ENCODE data around the gene PPP1R12B. TPM values are rescaled to one million over a fixed set of nuclear protein-coding genes. Genes with fewer than 3 reads are reported as not detected.
"Not testable (repeated sequence)": the region's sequence is repeated elsewhere in the genome, so short reads cannot be mapped to it uniquely, and the experiment has no call there.

PPP1R12B gene
- total RNA-seq, 1 donor from 2014 or later = 44.9 TPM

- not testable (repeated sequence) for H3K9me3 Mint-ChIP-seq (ENCODE audit: low read depth); DNase-seq (ENCODE audit: low spot score, unreplicated experiment); H3K36me3 Mint-ChIP-seq (ENCODE audit: insufficient read depth); H3K4me3 Mint-ChIP-seq (ENCODE audit: low read depth); H3K4me1 Mint-ChIP-seq (ENCODE audit: low read depth); H3K27me3 Mint-ChIP-seq
- H3K27ac Mint-ChIP-seq = peak overlapping the region; percentile 6
Observed at GRCh38 chr1:202545647-202546303, 197.3 kb downstream of the PPP1R12B start.

GRCh38 chr1:202546377-202546776 lies 197.9 kb downstream of the PPP1R12B start:
- H3K4me3 Mint-ChIP-seq (ENCODE audit: low read depth); H3K27ac Mint-ChIP-seq; H3K9me3 Mint-ChIP-seq (ENCODE audit: low read depth); H3K36me3 Mint-ChIP-seq (ENCODE audit: insufficient read depth); H3K27me3 Mint-ChIP-seq; H3K4me1 Mint-ChIP-seq (ENCODE audit: low read depth); DNase-seq (ENCODE audit: low spot score, unreplicated experiment): not testable (repeated sequence)

- not testable (repeated sequence) for H3K27ac Mint-ChIP-seq; H3K27me3 Mint-ChIP-seq; DNase-seq (ENCODE audit: low spot score, unreplicated experiment); H3K36me3 Mint-ChIP-seq (ENCODE audit: insufficient read depth); H3K9me3 Mint-ChIP-seq (ENCODE audit: low read depth); H3K4me1 Mint-ChIP-seq (ENCODE audit: low read depth); H3K4me3 Mint-ChIP-seq (ENCODE audit: low read depth)
Observed at GRCh38 chr1:202546796-202547195, 198.3 kb downstream of the PPP1R12B start.

GRCh38 chr1:202547215-202547614 lies 198.7 kb downstream of the PPP1R12B start:
- H3K27me3 Mint-ChIP-seq = no peaks in the 10 kb centered on the region
- DNase-seq (ENCODE audit: low spot score, unreplicated experiment) = no peak
- no peak for TF ChIP-seq CTCF (IDR thresholded peaks at IDR 0.05; ENCODE audit: unreplicated experiment)

GRCh38 chr1:202550088-202550487 lies 201.6 kb downstream of the PPP1R12B start:
- H3K4me3 Mint-ChIP-seq (ENCODE audit: low read depth); H3K9me3 Mint-ChIP-seq (ENCODE audit: low read depth); H3K27me3 Mint-ChIP-seq; H3K27ac Mint-ChIP-seq; H3K36me3 Mint-ChIP-seq (ENCODE audit: insufficient read depth); DNase-seq (ENCODE audit: low spot score, unreplicated experiment): not testable (repeated sequence)
- H3K4me1 Mint-ChIP-seq (ENCODE audit: low read depth) = peaks cover 14% of the 10 kb centered on the region

More at GRCh38 chr1:202547215-202547614, 198.7 kb downstream of the PPP1R12B start:
- H3K4me3 Mint-ChIP-seq (ENCODE audit: low read depth) = no peak overlapping the region
- H3K9me3 Mint-ChIP-seq (ENCODE audit: low read depth) = no peaks in the 10 kb centered on the region
- H3K36me3 Mint-ChIP-seq (ENCODE audit: insufficient read depth) = no peaks in the 10 kb centered on the region
- no peak overlapping the region for H3K27ac Mint-ChIP-seq
- H3K4me1 Mint-ChIP-seq (ENCODE audit: low read depth) = peaks cover 10% of the 10 kb centered on the region

GRCh38 chr1:202551683-202552082 lies 203.2 kb downstream of the PPP1R12B start:
- Mint-ChIP-seq H3K27ac (no peak overlapping the region), H3K36me3 (ENCODE audit: insufficient read depth) (peaks cover 3% of the 10 kb centered on the region), H3K9me3 (ENCODE audit: low read depth) (no peaks in the 10 kb centered on the region), H3K4me3 (ENCODE audit: low read depth) (no peak overlapping the region), H3K4me1 (ENCODE audit: low read depth) (peaks cover 10% of the 10 kb centered on the region), H3K27me3 (no peaks in the 10 kb centered on the region)
- TF ChIP-seq CTCF (IDR thresholded peaks at IDR 0.05; ENCODE audit: unreplicated experiment) = no peak
- DNase-seq (ENCODE audit: low spot score, unreplicated experiment) = no peak

- DNase-seq (ENCODE audit: low spot score, unreplicated experiment); H3K27me3 Mint-ChIP-seq; H3K36me3 Mint-ChIP-seq (ENCODE audit: insufficient read depth); H3K27ac Mint-ChIP-seq; H3K4me3 Mint-ChIP-seq (ENCODE audit: low read depth); H3K9me3 Mint-ChIP-seq (ENCODE audit: low read depth): not testable (repeated sequence)
- peaks cover 11% of the 10 kb centered on the region for H3K4me1 Mint-ChIP-seq (ENCODE audit: low read depth)
Observed at GRCh38 chr1:202552615-202553014, 204.1 kb downstream of the PPP1R12B start.

GRCh38 chr1:202553078-202553477 lies 204.6 kb downstream of the PPP1R12B start:
- DNase-seq (ENCODE audit: low spot score, unreplicated experiment); H3K9me3 Mint-ChIP-seq (ENCODE audit: low read depth); H3K4me3 Mint-ChIP-seq (ENCODE audit: low read depth); H3K36me3 Mint-ChIP-seq (ENCODE audit: insufficient read depth); H3K27me3 Mint-ChIP-seq; H3K27ac Mint-ChIP-seq: not testable (repeated sequence)
- H3K4me1 Mint-ChIP-seq (ENCODE audit: low read depth) = peaks cover 13% of the 10 kb centered on the region

Measured in progenitor cell of endocrine pancreas (in vitro differentiated cells).